Peyer's patch (tissue), 4 donors: Measurements from ENCODE around the gene CAT. TPM values are rescaled to one million over a fixed set of nuclear protein-coding genes. Genes with fewer than 3 reads are reported as not detected.

Source experiments
- DNase-seq, 3 donors: peaks; one replicate each; pipeline ENCODE4 v3.0.0-alpha.2; 2017 to 2019
- H3K27ac ChIP-seq, 4 donors: fragments of 200-600 bp; sonication (generic); one replicate each; pipeline ENCODE4 v1.5.1; 2016 to 2019
- H3K27me3 ChIP-seq, 2 donors: fragments of 200-600 bp; sonication (generic); one replicate each; pipeline ENCODE4 v1.5.1; 2019
- H3K36me3 ChIP-seq, 3 donors: fragments of 200-600 bp; sonication (generic); one replicate each; pipeline ENCODE4 v1.5.1; 2016 to 2019
- H3K4me1 ChIP-seq, 4 donors: fragments of 200-600 bp; sonication (generic); one replicate each; pipeline ENCODE4 v1.5.1; 2016 to 2019
- H3K4me3 ChIP-seq, 4 donors: fragments of 200-600 bp; sonication (generic); 1 replicate in 3 of 4; 2 replicates in 1 of 4; pipeline ENCODE4 v1.5.1; 2016 to 2019; ENCODE audit warnings: mild to moderate bottlenecking in 1 of 4
- H3K9me3 ChIP-seq, 4 donors: fragments of 200-600 bp; sonication (generic); one replicate each; pipeline ENCODE4 v1.5.1; 2016 to 2019; ENCODE audit warnings: mild to moderate bottlenecking in 1 of 4
- CTCF ChIP-seq, 6 experiments: fragments of 450-650 bp in 4 of 6; fragments of 200-600 bp in 2 of 6; sonication (generic) in 1 of 6; IDR thresholded peaks; one replicate each; pipeline ENCODE4 v1.5.1; 2017 to 2019; ENCODE audit warnings: antibody characterized with exemption in 6 of 6, mild to moderate bottlenecking in 3 of 6, moderate library complexity in 1 of 6
- POLR2A ChIP-seq, 2 donors: fragments of 450-650 bp; IDR thresholded peaks; one replicate each; pipeline ENCODE4 v1.5.1; 2017; ENCODE audit warnings: antibody characterized with exemption in 2 of 2, mild to moderate bottlenecking in 2 of 2, moderate library complexity in 2 of 2
- small RNA-seq, 2 donors: library from RNA; depleted of rRNA; stranded (forward); fragments of <200 nt; gene quantifications; one replicate each; pipeline ENCODE3, GENCODE V24; 2016
- total RNA-seq, 4 donors: library from RNA; depleted of rRNA; stranded (reverse); fragments of >200 nt; gene quantifications; one replicate each; pipeline ENCODE4 v1.1.0, GENCODE V29; 2016

The CAT gene
- total RNA-seq, 4 donors from 2014 or later: 81.0 to 271 (median 133) TPM

GRCh38 chr11:34513682-34514449, 75.1 kb downstream of the CAT start, which contains the start of gene ELF5:
Gene ELF5, minus strand, starts transcription at chr11:34513794. Its CDS starts 8,045 bp downstream, at chr11:34505749.
- H3K27ac ChIP-seq: no peak within 1 kb of the TSS
- no peaks in the 10 kb centered on the region for H3K36me3 ChIP-seq
- no peaks in the 10 kb centered on the region for H3K27me3 ChIP-seq
- no peak for DNase-seq
- no peak for TF ChIP-seq CTCF (IDR thresholded peaks at IDR 0.05)
- TF ChIP-seq POLR2A (IDR thresholded peaks at IDR 0.05): no peak
- H3K9me3 ChIP-seq: no peaks in the 10 kb centered on the region
- no peaks in the 10 kb centered on the region for H3K4me1 ChIP-seq
- no peak within 1 kb of the TSS for H3K4me3 ChIP-seq

GRCh38 chr11:34514597-34514996, 75.9 kb downstream of the CAT start:
- TF ChIP-seq CTCF (IDR thresholded peaks at IDR 0.05) (no peak), POLR2A (IDR thresholded peaks at IDR 0.05) (no peak)
- H3K4me3 ChIP-seq: no peak overlapping the region

GRCh38 chr11:34516247-34517040, 77.7 kb downstream of the CAT start:
- H3K4me1 ChIP-seq: no peaks in the 10 kb centered on the region
- DNase-seq: no peak
- no peak overlapping the region for H3K27ac ChIP-seq
- no peak overlapping the region for H3K4me3 ChIP-seq
- TF ChIP-seq CTCF (IDR thresholded peaks at IDR 0.05) (no peak), POLR2A (IDR thresholded peaks at IDR 0.05) (no peak)
- H3K36me3 ChIP-seq: no peaks in the 10 kb centered on the region
- no peaks in the 10 kb centered on the region for H3K27me3 ChIP-seq
- H3K9me3 ChIP-seq: no peaks in the 10 kb centered on the region

More at GRCh38 chr11:34514597-34514996, 75.9 kb downstream of the CAT start:
- Histone ChIP-seq H3K27ac (no peak overlapping the region), H3K36me3 (no peaks in the 10 kb centered on the region), H3K27me3 (no peaks in the 10 kb centered on the region), H3K9me3 (no peaks in the 10 kb centered on the region), H3K4me1 (no peaks in the 10 kb centered on the region)
- no peak for DNase-seq

- Histone ChIP-seq H3K9me3 (no peaks in the 10 kb centered on the region), H3K27me3 (no peaks in the 10 kb centered on the region), H3K36me3 (no peaks in the 10 kb centered on the region), H3K27ac (no peak overlapping the region), H3K4me1 (no peaks in the 10 kb centered on the region), H3K4me3 (no peak overlapping the region)
- no peak for DNase-seq
- TF ChIP-seq CTCF (IDR thresholded peaks at IDR 0.05) (no peak), POLR2A (IDR thresholded peaks at IDR 0.05) (no peak)
Observed at GRCh38 chr11:34519595-34520235, 81.0 kb downstream of the CAT start.

- Histone ChIP-seq H3K9me3 (no peaks in the 10 kb centered on the region), H3K36me3 (no peaks in the 10 kb centered on the region), H3K27ac (no peak overlapping the region), H3K27me3 (no peaks in the 10 kb centered on the region), H3K4me3 (no peak overlapping the region), H3K4me1 (no peaks in the 10 kb centered on the region)
- TF ChIP-seq POLR2A (IDR thresholded peaks at IDR 0.05): no peak
- no peak for TF ChIP-seq CTCF (IDR thresholded peaks at IDR 0.05)
- DNase-seq: no peak
Observed at GRCh38 chr11:34521265-34521664, 82.5 kb downstream of the CAT start.

Small RNA genes within 50 kb of the gene (small RNA-seq; reads per million reads assigned to genes)
- 0 reads per million in 2 donors for gene AL035079.1

Other genes starting within 250 kb of the CAT start
- gene ABTB2, start 80.9 kb upstream of the CAT start, total RNA-seq: 10 to 100 TPM in 3 of 4 donors, 1 to 10 TPM in 1; 5.0 to 44.1 (median 33.0) TPM
- gene ELF5, start 74.9 kb downstream of the CAT start, total RNA-seq: not detected
- 100 to 1,000 TPM in 2 of 4 donors, 10 to 100 TPM in 2; 75.9 to 143 (median 106) TPM for gene EHF, start 182.2 kb downstream of the CAT start, total RNA-seq